NCI-H2081 (cell line): Measurements from ENCODE around the gene RABEP2.
"Not testable (repeated sequence)": the region's sequence is repeated elsewhere in the genome, so short reads cannot be mapped to it uniquely, and the experiment has no call there.

Experiments
- DNase-seq, 2 experiments: peaks; one replicate each; lab custom pipeline; 2025; lab: John Stamatoyannopoulos, UW

The RABEP2 gene

GRCh38 chr16:28932339-28933141, 7.5 kb upstream of the RABEP2 start:
- no peak for DNase-seq

GRCh38 chr16:28931801-28932225, 6.8 kb upstream of the RABEP2 start, which contains the start of gene CD19:
TSS of gene CD19 (plus strand) at chr16:28931971. CDS start at chr16:28932001, 30 bp downstream.
- DNase-seq: no peak

GRCh38 chr16:28930652-28931051, 5.6 kb upstream of the RABEP2 start:
- no peak for DNase-seq

GRCh38 chr16:28930203-28930602, 5.2 kb upstream of the RABEP2 start:
- no peak for DNase-seq

GRCh38 chr16:28927815-28928214, 2.8 kb upstream of the RABEP2 start:
- DNase-seq: no peak

- not testable (repeated sequence) for DNase-seq
These were observed 1.2 kb upstream of the RABEP2 start for GRCh38 chr16:28926284-28926683.

- peak in 1 of 2 experiments; percentile 40 for DNase-seq
These were observed 569 bp upstream of the RABEP2 start for GRCh38 chr16:28925386-28926228.

- DNase-seq: no peak
These were observed 658 bp downstream of the RABEP2 start for GRCh38 chr16:28924399-28924761.

- DNase-seq: no peak
These were observed 1.2 kb downstream of the RABEP2 start for GRCh38 chr16:28923652-28924398.

- DNase-seq: no peak
These were observed 1.8 kb downstream of the RABEP2 start for GRCh38 chr16:28923231-28923587.

- no peak for DNase-seq
These were observed 6.3 kb downstream of the RABEP2 start for GRCh38 chr16:28918698-28919097.

GRCh38 chr16:28917095-28917494, 7.9 kb downstream of the RABEP2 start:
- DNase-seq: no peak

GRCh38 chr16:28915181-28915580, 9.9 kb downstream of the RABEP2 start:
- no peak for DNase-seq

GRCh38 chr16:28913946-28914724, 10.9 kb downstream of the RABEP2 start:
- peak in 1 of 2 experiments; percentile 5 for DNase-seq

GRCh38 chr16:28912558-28912957, 12.5 kb downstream of the RABEP2 start:
- no peak for DNase-seq

GRCh38 chr16:28910086-28911031, 14.7 kb downstream of the RABEP2 start:
- no peak for DNase-seq

- DNase-seq: no peak
These were observed 19.2 kb downstream of the RABEP2 start for GRCh38 chr16:28905800-28906372.

GRCh38 chr16:28905229-28905754, 19.7 kb downstream of the RABEP2 start:
- DNase-seq: no peak

- DNase-seq: no peak
These were observed 20.2 kb downstream of the RABEP2 start for GRCh38 chr16:28904828-28905227.

GRCh38 chr16:28904363-28904762, 20.7 kb downstream of the RABEP2 start:
- DNase-seq: no peak
